A549 (cell line): ENCODE measurements around the gene CPNE7.

ENCODE experiments used
- BHLHE40 ChIP-seq: IDR thresholded peaks from 2 replicates; pipeline ENCODE4 v1.6.1; 2012; ENCODE audit warnings: low read depth, low read length, inconsistent platforms
- EHMT2 ChIP-seq: fragments of 200-600 bp; sonication (generic); IDR thresholded peaks from 2 replicates; pipeline ENCODE4 v1.6.1; 2016; ENCODE audit warnings: antibody characterized with exemption, low read depth, mild to moderate bottlenecking, moderate library complexity
- JUNB ChIP-seq: fragments of >200 bp; sonication (Bioruptor Twin); formaldehyde crosslinking; IDR thresholded peaks from 2 replicates; pipeline ENCODE4 v1.6.1; 2016
- MAX ChIP-seq: IDR thresholded peaks from 2 replicates; pipeline ENCODE4 v1.6.1; 2012
- MAZ ChIP-seq: fragments of 150-350 bp; IDR thresholded peaks from 2 replicates; pipeline ENCODE4 v1.6.1; 2014; ENCODE audit warnings: antibody characterized with exemption, low read depth, low read length, borderline replicate concordance
- POLR2A ChIP-seq: IDR thresholded peaks from 2 replicates; pipeline ENCODE4 v1.6.1; 2012; ENCODE audit warnings: mild to moderate bottlenecking, low read length
- REST ChIP-seq: fragments of 200-600 bp; sonication (generic); IDR thresholded peaks from 2 replicates; pipeline ENCODE4 v1.6.1; 2016; ENCODE audit warnings: antibody characterized with exemption, mild to moderate bottlenecking, moderate library complexity
- SMC3 ChIP-seq: fragments of >200 bp; sonication (Bioruptor Twin); formaldehyde crosslinking; IDR thresholded peaks from 3 replicates; pipeline ENCODE4 v1.6.1; 2018; ENCODE audit warnings: inconsistent platforms
- ZSCAN20 ChIP-seq: fragments of 250-450 bp; sonication (Bioruptor Pico); IDR thresholded peaks from 2 replicates; pipeline ENCODE4 v1.8.0; 2022; ENCODE audit warnings: mild to moderate bottlenecking, moderate library complexity
- TF ChIP-seq, protein P1 (sequence below): fragments of >200 bp; sonication (Bioruptor Twin); formaldehyde crosslinking; IDR thresholded peaks from 3 replicates; pipeline ENCODE4 v1.5.1; 2016

DNA sequence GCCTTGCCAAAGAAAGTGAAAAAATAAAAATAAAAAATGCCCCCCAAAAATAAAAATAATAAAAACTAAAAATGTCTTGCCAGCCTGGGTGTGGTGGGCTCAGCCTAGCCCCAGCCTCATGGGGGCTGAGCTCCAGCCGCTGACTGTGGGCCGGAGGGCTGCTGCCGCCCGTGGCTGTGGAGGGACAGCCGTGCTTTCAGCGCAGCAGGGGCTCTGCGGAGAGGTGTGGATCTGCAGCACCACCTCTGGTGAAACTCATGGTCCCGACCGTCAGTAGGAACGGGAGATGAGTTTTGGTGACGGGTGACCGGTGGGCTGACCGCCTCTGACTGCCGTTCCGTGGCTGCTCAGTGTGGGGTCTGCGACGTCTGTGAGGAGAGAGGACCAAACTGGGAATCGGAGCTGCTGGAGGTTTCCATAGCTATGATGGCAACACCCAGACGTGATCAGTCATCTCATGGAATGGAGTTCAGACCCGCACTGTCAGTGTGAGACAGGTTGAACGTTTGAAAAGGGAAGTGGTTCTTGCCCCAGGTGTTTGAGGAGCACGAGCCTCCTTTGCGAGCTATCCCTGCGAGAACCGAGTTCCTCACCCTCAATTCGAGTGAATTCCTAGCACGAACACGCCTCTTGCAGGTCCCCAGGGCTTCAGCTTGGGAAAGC lies 27.1 kb upstream of the CPNE7 start:
- TF ChIP-seq POLR2A (no peak), MAX (no peak), BHLHE40 (no peak), ZSCAN20 (CRISPR knock-in tag) (no peak), REST (no peak), SMC3 (no peak), JUNB (no peak), MAZ (no peak), EHMT2 (no peak)
- TF ChIP-seq, protein P1, sequence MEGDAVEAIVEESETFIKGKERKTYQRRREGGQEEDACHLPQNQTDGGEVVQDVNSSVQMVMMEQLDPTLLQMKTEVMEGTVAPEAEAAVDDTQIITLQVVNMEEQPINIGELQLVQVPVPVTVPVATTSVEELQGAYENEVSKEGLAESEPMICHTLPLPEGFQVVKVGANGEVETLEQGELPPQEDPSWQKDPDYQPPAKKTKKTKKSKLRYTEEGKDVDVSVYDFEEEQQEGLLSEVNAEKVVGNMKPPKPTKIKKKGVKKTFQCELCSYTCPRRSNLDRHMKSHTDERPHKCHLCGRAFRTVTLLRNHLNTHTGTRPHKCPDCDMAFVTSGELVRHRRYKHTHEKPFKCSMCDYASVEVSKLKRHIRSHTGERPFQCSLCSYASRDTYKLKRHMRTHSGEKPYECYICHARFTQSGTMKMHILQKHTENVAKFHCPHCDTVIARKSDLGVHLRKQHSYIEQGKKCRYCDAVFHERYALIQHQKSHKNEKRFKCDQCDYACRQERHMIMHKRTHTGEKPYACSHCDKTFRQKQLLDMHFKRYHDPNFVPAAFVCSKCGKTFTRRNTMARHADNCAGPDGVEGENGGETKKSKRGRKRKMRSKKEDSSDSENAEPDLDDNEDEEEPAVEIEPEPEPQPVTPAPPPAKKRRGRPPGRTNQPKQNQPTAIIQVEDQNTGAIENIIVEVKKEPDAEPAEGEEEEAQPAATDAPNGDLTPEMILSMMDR, result no peak
